ENCODE data around the gene TCF25. TPM values are rescaled to one million over a fixed set of nuclear protein-coding genes. Genes with fewer than 3 reads are reported as not detected.

TCF25 gene
- total RNA-seq, 1 experiment from 2014 or later = 155 TPM

- Mint-ChIP-seq H3K36me3 (peaks cover 6% of the 10 kb centered on the region), H3K27me3 (ENCODE audit: low read depth) (peaks cover 19% of the 10 kb centered on the region), H3K9me3 (no peaks in the 10 kb centered on the region), H3K4me3 (no peak overlapping the region), H3K4me1 (peaks cover 5% of the 10 kb centered on the region; the same call in 1 of the 2 replicates), H3K27ac (no peak overlapping the region)
- TF ChIP-seq GTF2I (CRISPR knock-in tag; conservative IDR thresholded peaks at IDR 0.05) (no peak), NR2C2 (CRISPR knock-in tag; IDR thresholded peaks at IDR 0.05) (no peak), GRHL2 (CRISPR knock-in tag; IDR thresholded peaks at IDR 0.05; ENCODE audit: insufficient replicate concordance, severe bottlenecking) (no peak), IRF2 (CRISPR knock-in tag; IDR thresholded peaks at IDR 0.05; ENCODE audit: borderline replicate concordance, low read depth) (no peak), ZNF425 (CRISPR knock-in tag; conservative IDR thresholded peaks at IDR 0.05) (no peak), ZBTB21 (CRISPR knock-in tag; IDR thresholded peaks at IDR 0.05; ENCODE audit: borderline replicate concordance) (no peak), CTCF (IDR thresholded peaks at IDR 0.05) (no peak), ATF1 (CRISPR knock-in tag; IDR thresholded peaks at IDR 0.05) (no peak), E2F5 (CRISPR knock-in tag; IDR thresholded peaks at IDR 0.05) (no peak), ZNF423 (CRISPR knock-in tag; IDR thresholded peaks at IDR 0.05) (no peak), RORB (CRISPR knock-in tag; IDR thresholded peaks at IDR 0.05) (no peak), ZNF263 (CRISPR knock-in tag; IDR thresholded peaks at IDR 0.05; ENCODE audit: low read depth) (no peak), SMAD3 (CRISPR knock-in tag; IDR thresholded peaks at IDR 0.05; ENCODE audit: borderline replicate concordance) (no peak)
- TF ChIP-seq, protein P1, sequence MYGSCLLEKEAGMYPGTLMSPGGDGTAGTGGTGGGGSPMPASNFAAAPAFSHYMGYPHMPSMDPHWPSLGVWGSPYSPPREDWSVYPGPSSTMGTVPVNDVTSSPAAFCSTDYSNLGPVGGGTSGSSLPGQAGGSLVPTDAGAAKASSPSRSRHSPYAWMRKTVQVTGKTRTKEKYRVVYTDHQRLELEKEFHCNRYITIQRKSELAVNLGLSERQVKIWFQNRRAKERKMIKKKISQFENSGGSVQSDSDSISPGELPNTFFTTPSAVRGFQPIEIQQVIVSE (CRISPR knock-in tag; IDR thresholded peaks at IDR 0.05; ENCODE audit: borderline replicate concordance) = no peak
- TF ChIP-seq, protein P2, sequence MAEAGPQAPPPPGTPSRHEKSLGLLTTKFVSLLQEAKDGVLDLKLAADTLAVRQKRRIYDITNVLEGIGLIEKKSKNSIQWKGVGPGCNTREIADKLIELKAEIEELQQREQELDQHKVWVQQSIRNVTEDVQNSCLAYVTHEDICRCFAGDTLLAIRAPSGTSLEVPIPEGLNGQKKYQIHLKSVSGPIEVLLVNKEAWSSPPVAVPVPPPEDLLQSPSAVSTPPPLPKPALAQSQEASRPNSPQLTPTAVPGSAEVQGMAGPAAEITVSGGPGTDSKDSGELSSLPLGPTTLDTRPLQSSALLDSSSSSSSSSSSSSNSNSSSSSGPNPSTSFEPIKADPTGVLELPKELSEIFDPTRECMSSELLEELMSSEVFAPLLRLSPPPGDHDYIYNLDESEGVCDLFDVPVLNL (CRISPR knock-in tag; IDR thresholded peaks at IDR 0.05; ENCODE audit: borderline replicate concordance, low read depth) = no peak
- TF ChIP-seq, protein P3, sequence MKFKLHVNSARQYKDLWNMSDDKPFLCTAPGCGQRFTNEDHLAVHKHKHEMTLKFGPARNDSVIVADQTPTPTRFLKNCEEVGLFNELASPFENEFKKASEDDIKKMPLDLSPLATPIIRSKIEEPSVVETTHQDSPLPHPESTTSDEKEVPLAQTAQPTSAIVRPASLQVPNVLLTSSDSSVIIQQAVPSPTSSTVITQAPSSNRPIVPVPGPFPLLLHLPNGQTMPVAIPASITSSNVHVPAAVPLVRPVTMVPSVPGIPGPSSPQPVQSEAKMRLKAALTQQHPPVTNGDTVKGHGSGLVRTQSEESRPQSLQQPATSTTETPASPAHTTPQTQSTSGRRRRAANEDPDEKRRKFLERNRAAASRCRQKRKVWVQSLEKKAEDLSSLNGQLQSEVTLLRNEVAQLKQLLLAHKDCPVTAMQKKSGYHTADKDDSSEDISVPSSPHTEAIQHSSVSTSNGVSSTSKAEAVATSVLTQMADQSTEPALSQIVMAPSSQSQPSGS (CRISPR knock-in tag; IDR thresholded peaks at IDR 0.05; ENCODE audit: borderline replicate concordance, low read depth) = no peak
- TF ChIP-seq, protein P4, sequence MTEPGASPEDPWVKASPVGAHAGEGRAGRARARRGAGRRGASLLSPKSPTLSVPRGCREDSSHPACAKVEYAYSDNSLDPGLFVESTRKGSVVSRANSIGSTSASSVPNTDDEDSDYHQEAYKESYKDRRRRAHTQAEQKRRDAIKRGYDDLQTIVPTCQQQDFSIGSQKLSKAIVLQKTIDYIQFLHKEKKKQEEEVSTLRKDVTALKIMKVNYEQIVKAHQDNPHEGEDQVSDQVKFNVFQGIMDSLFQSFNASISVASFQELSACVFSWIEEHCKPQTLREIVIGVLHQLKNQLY (CRISPR knock-in tag; IDR thresholded peaks at IDR 0.05) = no peak
- CTCF ChIA-PET = no interaction called here
- no peak for ATAC-seq
- POLR2A ChIA-PET = no interaction called here
- no peak for DNase-seq (ENCODE audit: low spot score)
These were observed 79.2 kb downstream of the TCF25 start for GRCh38 chr16:89952551-89952950.
